ENCODE results near the gene NEGR1. TPM values are rescaled to one million over a fixed set of nuclear protein-coding genes. Genes with fewer than 3 reads are reported as not detected.

Gene NEGR1
- total RNA-seq: 4.2 and 4.8 TPM in 2 replicates

GRCh38 chr1:72282271-72283021 lies at the start of gene NEGR1:
NEGR1 (minus strand) TSS chr1:72282539.

Measured in endothelial cell of coronary artery (primary cell).